HG02885 (cell line): ENCODE data around the gene EML3.
"Not testable (repeated sequence)": the region's sequence is repeated elsewhere in the genome, so short reads cannot be mapped to it uniquely, and the experiment has no call there.

Experiments used
- ATAC-seq: cut with Tn5 transposase; IDR thresholded peaks from one replicate; pipeline ENCODE4 v1.9.1; 2021; ENCODE audit warnings: mild to moderate bottlenecking; ENCODE audit not compliant: unreplicated experiment, poor library complexity

Gene EML3, protein sequence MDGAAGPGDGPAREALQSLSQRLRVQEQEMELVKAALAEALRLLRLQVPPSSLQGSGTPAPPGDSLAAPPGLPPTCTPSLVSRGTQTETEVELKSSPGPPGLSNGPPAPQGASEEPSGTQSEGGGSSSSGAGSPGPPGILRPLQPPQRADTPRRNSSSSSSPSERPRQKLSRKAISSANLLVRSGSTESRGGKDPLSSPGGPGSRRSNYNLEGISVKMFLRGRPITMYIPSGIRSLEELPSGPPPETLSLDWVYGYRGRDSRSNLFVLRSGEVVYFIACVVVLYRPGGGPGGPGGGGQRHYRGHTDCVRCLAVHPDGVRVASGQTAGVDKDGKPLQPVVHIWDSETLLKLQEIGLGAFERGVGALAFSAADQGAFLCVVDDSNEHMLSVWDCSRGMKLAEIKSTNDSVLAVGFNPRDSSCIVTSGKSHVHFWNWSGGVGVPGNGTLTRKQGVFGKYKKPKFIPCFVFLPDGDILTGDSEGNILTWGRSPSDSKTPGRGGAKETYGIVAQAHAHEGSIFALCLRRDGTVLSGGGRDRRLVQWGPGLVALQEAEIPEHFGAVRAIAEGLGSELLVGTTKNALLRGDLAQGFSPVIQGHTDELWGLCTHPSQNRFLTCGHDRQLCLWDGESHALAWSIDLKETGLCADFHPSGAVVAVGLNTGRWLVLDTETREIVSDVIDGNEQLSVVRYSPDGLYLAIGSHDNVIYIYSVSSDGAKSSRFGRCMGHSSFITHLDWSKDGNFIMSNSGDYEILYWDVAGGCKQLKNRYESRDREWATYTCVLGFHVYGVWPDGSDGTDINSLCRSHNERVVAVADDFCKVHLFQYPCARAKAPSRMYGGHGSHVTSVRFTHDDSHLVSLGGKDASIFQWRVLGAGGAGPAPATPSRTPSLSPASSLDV

DNA sequence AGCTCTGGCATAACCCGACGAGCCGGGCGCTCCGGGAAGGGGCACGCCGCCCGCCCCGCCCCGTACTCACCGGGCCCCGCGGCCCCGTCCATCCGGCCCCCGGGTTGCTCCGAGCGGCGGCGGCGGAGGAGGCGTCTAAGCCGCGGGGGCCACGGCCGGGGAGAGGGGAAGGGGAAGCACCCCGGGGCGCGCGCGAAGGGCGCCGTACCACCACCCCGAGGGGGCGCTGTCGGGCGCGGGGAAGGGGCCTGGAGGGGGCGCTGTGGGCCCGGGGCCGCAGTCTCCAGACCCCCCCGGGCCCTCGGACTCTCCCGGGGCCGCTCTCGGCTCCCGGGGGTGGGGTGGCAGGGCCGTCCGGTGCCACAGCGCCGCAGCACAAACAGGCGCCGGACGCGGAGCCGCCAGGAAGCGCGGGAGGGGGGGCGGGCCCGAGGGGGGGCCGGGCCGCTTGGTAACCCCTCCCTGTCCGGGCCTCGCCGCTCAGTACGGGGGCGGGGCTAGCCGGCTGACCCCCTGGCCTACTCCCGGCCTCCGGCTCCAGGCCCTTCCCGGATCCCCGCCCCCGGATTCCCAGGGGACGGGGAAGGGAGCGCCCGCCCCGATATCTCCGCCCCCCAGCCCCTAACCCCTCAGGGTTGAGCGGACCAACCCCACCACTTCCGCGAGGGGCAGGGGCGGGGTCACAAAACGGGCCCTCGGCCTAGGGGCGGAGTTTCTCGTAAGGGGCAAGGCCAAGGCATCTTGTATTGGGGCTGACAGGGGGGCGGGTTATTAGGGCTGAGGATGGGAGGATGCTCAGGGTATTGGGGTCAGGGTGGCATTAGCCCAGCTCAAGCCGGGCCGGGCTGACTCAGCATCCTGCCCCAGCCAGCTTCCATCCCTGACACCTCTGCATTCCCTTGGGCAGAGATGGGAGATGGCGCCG lies at the start of gene EML3, which contains the start of gene ROM1:
Gene EML3 (minus strand): TSS at position 410 of the 925 bp plus-strand sequence. CDS start 318 bp downstream, at position 92.
Gene ROM1 (plus strand): TSS at position 892 of the 925 bp plus-strand sequence. CDS start 25 bp downstream, at position 917.
- peak; percentile 80 for ATAC-seq

DNA sequence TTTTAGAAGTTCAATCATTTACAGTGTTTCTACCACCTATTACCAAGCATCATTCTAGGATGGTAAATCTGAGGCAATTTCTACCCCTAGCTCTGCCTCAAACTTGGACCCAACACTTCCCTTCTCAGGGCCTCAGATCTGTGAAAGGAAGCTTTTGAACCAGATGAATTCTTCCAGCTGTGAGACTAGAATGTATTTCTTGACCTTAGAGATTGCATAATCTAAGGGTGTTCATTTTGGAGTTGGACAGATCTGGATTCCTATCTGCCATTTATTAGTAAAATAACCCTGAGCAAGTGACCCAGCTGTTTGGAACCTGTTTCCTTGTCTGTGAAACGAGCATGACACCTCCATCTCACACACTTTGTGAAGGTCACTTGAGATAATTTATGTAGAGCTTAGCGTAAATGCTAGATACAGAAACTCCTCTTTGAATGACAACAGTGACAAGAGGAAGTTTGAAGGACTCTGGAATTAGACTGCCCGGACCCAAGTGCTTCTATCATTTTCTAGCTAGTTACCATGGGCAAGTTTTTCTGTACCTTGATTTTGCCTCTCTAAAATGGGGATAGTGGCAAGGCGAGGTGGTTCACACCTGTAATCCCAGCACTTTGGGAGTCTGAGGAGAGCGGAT lies 44.3 kb upstream of the EML3 start:
- no peak for ATAC-seq

GRCh38 chr11:62654297-62654696 lies 41.7 kb upstream of the EML3 start:
- ATAC-seq = no peak

- ATAC-seq = no peak
These were observed 39.8 kb upstream of the EML3 start for GRCh38 chr11:62652161-62653006.

DNA sequence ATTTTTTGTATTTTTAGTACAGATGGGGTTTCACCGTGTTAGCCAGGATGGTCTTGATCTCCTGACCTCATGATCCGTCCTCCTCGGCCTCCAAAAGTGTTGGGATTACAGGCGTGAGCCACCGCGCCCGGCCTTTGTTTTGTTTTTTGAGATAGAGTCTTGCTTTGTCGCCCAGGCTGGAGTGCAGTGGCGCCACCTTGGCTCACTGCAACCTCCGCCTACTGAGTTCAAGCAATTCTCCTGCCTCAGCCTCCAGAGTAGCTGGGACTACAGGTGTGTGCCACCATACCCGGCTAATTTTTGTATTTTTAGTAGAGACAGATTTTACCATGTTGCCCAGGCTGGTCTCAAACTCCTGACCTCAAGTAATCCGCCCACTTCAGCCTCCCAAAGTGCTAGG lies 37.7 kb upstream of the EML3 start:
- ATAC-seq = not testable (repeated sequence)

GRCh38 chr11:62649486-62649885 lies 36.9 kb upstream of the EML3 start:
- no peak for ATAC-seq

- ATAC-seq = no peak
These were observed 36.4 kb upstream of the EML3 start for GRCh38 chr11:62648967-62649364.

DNA sequence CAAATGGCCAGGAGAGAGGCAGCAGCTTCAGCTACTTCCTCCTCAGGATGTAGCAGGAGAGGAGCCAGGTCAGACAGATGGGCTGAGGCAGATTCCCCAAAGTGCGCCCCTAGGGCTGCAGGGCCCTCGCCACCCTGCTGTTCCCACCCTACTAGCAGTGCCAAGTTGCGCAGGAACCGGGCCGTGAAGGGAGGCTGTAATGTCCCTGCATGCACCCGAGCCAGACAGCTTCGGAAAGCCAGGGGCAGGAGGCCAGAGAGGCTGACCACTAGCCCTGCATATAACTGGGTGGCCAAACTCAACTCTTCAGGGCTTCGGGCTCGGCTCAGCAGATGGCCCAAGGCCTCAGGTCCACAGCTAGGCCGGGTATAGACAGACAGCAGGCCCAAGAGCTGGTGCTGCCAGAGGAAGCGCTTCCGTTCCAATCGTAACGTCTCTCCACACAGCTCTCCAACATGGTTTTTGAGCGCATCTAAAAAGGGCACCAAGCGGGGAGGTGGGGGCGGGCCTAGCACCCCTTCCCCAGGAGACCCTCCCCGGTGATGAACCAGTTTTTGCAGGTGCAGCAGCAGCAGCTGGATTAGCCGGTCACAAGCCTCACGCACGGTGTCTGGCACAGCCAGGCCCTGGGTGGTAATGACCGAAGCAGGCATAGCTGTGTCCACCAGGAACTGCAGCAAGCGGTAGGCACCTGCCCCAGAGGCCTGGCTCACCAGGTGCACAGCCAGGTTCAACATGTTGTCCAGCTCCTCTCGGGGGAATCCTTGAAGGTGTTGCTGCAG lies 35.8 kb upstream of the EML3 start:
- no peak for ATAC-seq

GRCh38 chr11:62647609-62648005 lies 35.0 kb upstream of the EML3 start:
- no peak for ATAC-seq

GRCh38 chr11:62646825-62647608 lies 34.4 kb upstream of the EML3 start:
- ATAC-seq = no peak

- peak; percentile 96 for ATAC-seq
These were observed 33.6 kb upstream of the EML3 start, which contains the start of gene GANAB for GRCh38 chr11:62645946-62646824. Gene GANAB, minus strand, starts transcription at chr11:62646613. Its CDS starts 14 bp downstream, at chr11:62646599.

- ATAC-seq = no peak
These were observed 33.0 kb upstream of the EML3 start for GRCh38 chr11:62645671-62645945.

GRCh38 chr11:62644220-62644619 lies 31.6 kb upstream of the EML3 start:
- ATAC-seq = no peak

DNA sequence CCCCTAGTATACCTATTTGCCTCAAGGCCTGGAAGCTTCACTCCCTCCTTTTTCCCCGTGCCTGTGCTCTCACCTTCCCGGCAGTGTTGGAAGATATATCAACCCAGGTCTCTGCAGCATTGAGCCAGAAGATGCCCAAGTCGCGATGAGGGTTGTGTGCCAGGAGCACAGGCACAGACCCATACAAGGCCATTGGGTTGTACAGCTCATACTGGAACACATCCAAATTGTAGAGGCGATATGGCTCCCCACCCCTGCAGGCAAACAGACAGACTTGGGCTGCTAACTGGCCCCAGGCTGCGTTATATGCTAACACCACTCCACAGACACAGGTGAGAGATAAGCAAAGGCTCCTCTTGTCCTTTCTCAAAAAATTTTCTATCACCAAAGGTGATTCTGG lies 19.9 kb upstream of the EML3 start:
- ATAC-seq = no peak

- ATAC-seq = no peak
These were observed 15.1 kb upstream of the EML3 start for GRCh38 chr11:62627713-62628112.

GRCh38 chr11:62622476-62623089 lies 10.0 kb upstream of the EML3 start:
- ATAC-seq = no peak
